ENCODE results near the gene ARRDC5.

ARRDC5 gene

GRCh38 chr19:4909156-4909896 lies 6.6 kb upstream of the ARRDC5 start, which contains the start of gene UHRF1 (continued):
- TF ChIP-seq ZNF521 (tag by site-specific recombination; IDR thresholded peaks at IDR 0.05): no peak
- peak; percentile 87 for TF ChIP-seq EGR2 (tag by site-specific recombination; IDR thresholded peaks at IDR 0.05; ENCODE audit: low read depth)
- no peak for TF ChIP-seq ZNF19 (tag by site-specific recombination; IDR thresholded peaks at IDR 0.05; ENCODE audit: low read depth)
- no peak for TF ChIP-seq PRDM1 (tag by site-specific recombination; IDR thresholded peaks at IDR 0.05)
- no peak for TF ChIP-seq ZFP3 (tag by site-specific recombination; IDR thresholded peaks at IDR 0.05; ENCODE audit: low read depth)
- no peak; the same call in 1 of the 2 replicates for TF ChIP-seq INSM2 (tag by site-specific recombination; IDR thresholded peaks at IDR 0.05)
- peak; percentile 80 for TF ChIP-seq HIC1 (tag by site-specific recombination; IDR thresholded peaks at IDR 0.05)
- peak; percentile 60; the same call in 1 of the 2 replicates for TF ChIP-seq ZNF184 (tag by site-specific recombination; IDR thresholded peaks at IDR 0.05)
- TF ChIP-seq ZNF37A (tag by site-specific recombination; IDR thresholded peaks at IDR 0.05): no peak
- no peak for TF ChIP-seq ZNF354C (tag by site-specific recombination; IDR thresholded peaks at IDR 0.05; ENCODE audit: borderline replicate concordance, low read depth)
- no peak for TF ChIP-seq ZNF302 (tag by site-specific recombination; IDR thresholded peaks at IDR 0.05; ENCODE audit: low read depth)
- TF ChIP-seq ZBTB26 (tag by site-specific recombination; optimal IDR thresholded peaks at IDR 0.05): peak; percentile 78
- TF ChIP-seq BCL11B (tag by site-specific recombination; IDR thresholded peaks at IDR 0.05; ENCODE audit: low read depth): no peak
- no peak for TF ChIP-seq KLF17 (tag by site-specific recombination; IDR thresholded peaks at IDR 0.05)
- TF ChIP-seq SP3 (tag by site-specific recombination; IDR thresholded peaks at IDR 0.05): peak; percentile 88
- TF ChIP-seq ZNF16 (tag by site-specific recombination; IDR thresholded peaks at IDR 0.05; ENCODE audit: low read depth): no peak
- TF ChIP-seq KLF1 (tag by site-specific recombination; IDR thresholded peaks at IDR 0.05): peak; percentile 81
- TF ChIP-seq REPIN1 (tag by site-specific recombination; IDR thresholded peaks at IDR 0.05; ENCODE audit: low read depth): peak; percentile 46; the same call in 1 of the 2 replicates
- peak; percentile 76 for TF ChIP-seq ZBTB11 (tag by site-specific recombination; conservative IDR thresholded peaks at IDR 0.05; ENCODE audit: low read depth)
- no peak for TF ChIP-seq ZSCAN23 (tag by site-specific recombination; IDR thresholded peaks at IDR 0.05)
- no peak for TF ChIP-seq ZNF768 (tag by site-specific recombination; IDR thresholded peaks at IDR 0.05)
- no peak for TF ChIP-seq PRDM6 (tag by site-specific recombination; IDR thresholded peaks at IDR 0.05)
- no peak for TF ChIP-seq ATF2 (tag by site-specific recombination; IDR thresholded peaks at IDR 0.05; ENCODE audit: low read depth)
- no peak for TF ChIP-seq ZBTB44 (tag by site-specific recombination; IDR thresholded peaks at IDR 0.05)

All from HEK293 (cell line).